Measurements from ENCODE around the gene RGS10. TPM values are rescaled to one million over a fixed set of nuclear protein-coding genes. Genes with fewer than 3 reads are reported as not detected.

Gene RGS10
- total and polyA plus RNA-seq, 5 donors from 2014 or later = 85.7 to 188 (median 180) TPM

GRCh38 chr10:119500123-119500795 is 42.3 kb downstream of the RGS10 start:
- peaks cover 18% of the 10 kb centered on the region for H3K36me3 ChIP-seq (ENCODE audit: control insufficient read depth, insufficient read depth, low read length)
- H3K27ac ChIP-seq (ENCODE audit: insufficient read depth, low read length, poor library complexity, severe bottlenecking) = peak overlapping the region; percentile 85
- Mint-ChIP-seq H3K36me3 (peaks cover 28% of the 10 kb centered on the region), H3K4me1 (peaks cover 13 to 91% (median 57%) of the 10 kb centered on the region in 4 donors), H3K9me3 (no peaks in the 10 kb centered on the region), H3K4me3 (peak overlapping the region; percentile 33 to 70 (median 50)), H3K27me3 (no peaks in the 10 kb centered on the region), H3K27ac (peak overlapping the region; percentile 91 to 97 (median 93))
- H3K9me3 ChIP-seq (ENCODE audit: control insufficient read depth in 2 of 2, low read length in 2 of 2) = no peaks in the 10 kb centered on the region
- H3K4me1 ChIP-seq (ENCODE audit: control insufficient read depth, insufficient read depth, low read length, poor library complexity, severe bottlenecking) = peaks cover 58% of the 10 kb centered on the region
- ATAC-seq (ENCODE audit: low read depth in 2 of 2) = no peak
- no peak for DNase-seq
- no peaks in the 10 kb centered on the region for H3K27me3 ChIP-seq (ENCODE audit: control insufficient read depth, insufficient read depth, low read length)
- no peak overlapping the region for H3K4me3 ChIP-seq (ENCODE audit: low read depth, low read length)

- peaks cover 26% of the 10 kb centered on the region for H3K36me3 Mint-ChIP-seq
- peaks cover 61% of the 10 kb centered on the region for H3K4me1 ChIP-seq (ENCODE audit: control insufficient read depth, insufficient read depth, low read length, poor library complexity, severe bottlenecking)
- H3K27me3 ChIP-seq (ENCODE audit: control insufficient read depth, insufficient read depth, low read length) = no peaks in the 10 kb centered on the region
- H3K9me3 ChIP-seq (ENCODE audit: control insufficient read depth in 2 of 2, low read length in 2 of 2) = no peaks in the 10 kb centered on the region
- H3K36me3 ChIP-seq (ENCODE audit: control insufficient read depth, insufficient read depth, low read length) = peaks cover 13% of the 10 kb centered on the region
- H3K27ac ChIP-seq (ENCODE audit: insufficient read depth, low read length, poor library complexity, severe bottlenecking) = peak overlapping the region; percentile 85
- no peaks in the 10 kb centered on the region for H3K27me3 Mint-ChIP-seq
- H3K4me1 Mint-ChIP-seq = peaks cover 13 to 93% (median 62%) of the 10 kb centered on the region in 4 donors
- peak overlapping the region in 2 of 4 donors; percentile 36 to 74 for H3K4me3 Mint-ChIP-seq
- peak overlapping the region; percentile 91 to 97 (median 93) for H3K27ac Mint-ChIP-seq
- DNase-seq (no peak), ATAC-seq (ENCODE audit: low read depth in 2 of 2) (no peak)
- H3K9me3 Mint-ChIP-seq = no peaks in the 10 kb centered on the region
- no peak overlapping the region for H3K4me3 ChIP-seq (ENCODE audit: low read depth, low read length)
Measured at GRCh38 chr10:119499677-119500002, 42.9 kb downstream of the RGS10 start.

- H3K4me3 Mint-ChIP-seq = peak overlapping the region in 2 of 4 donors; percentile 36 to 74
- H3K9me3 ChIP-seq (ENCODE audit: control insufficient read depth in 2 of 2, low read length in 2 of 2) = no peaks in the 10 kb centered on the region
- H3K27me3 Mint-ChIP-seq = no peaks in the 10 kb centered on the region
- ATAC-seq (ENCODE audit: low read depth in 2 of 2) (no peak), DNase-seq (no peak)
- H3K27me3 ChIP-seq (ENCODE audit: control insufficient read depth, insufficient read depth, low read length) = no peaks in the 10 kb centered on the region
- H3K27ac ChIP-seq (ENCODE audit: insufficient read depth, low read length, poor library complexity, severe bottlenecking) = peak overlapping the region; percentile 55
- peaks cover 13% of the 10 kb centered on the region for H3K36me3 ChIP-seq (ENCODE audit: control insufficient read depth, insufficient read depth, low read length)
- H3K27ac Mint-ChIP-seq = peak overlapping the region; percentile 84 to 97 (median 93)
- no peak overlapping the region for H3K4me3 ChIP-seq (ENCODE audit: low read depth, low read length)
- H3K9me3 Mint-ChIP-seq = no peaks in the 10 kb centered on the region
- peaks cover 21% of the 10 kb centered on the region for H3K36me3 Mint-ChIP-seq
- peaks cover 13 to 93% (median 65%) of the 10 kb centered on the region in 4 donors for H3K4me1 Mint-ChIP-seq
- peaks cover 65% of the 10 kb centered on the region for H3K4me1 ChIP-seq (ENCODE audit: control insufficient read depth, insufficient read depth, low read length, poor library complexity, severe bottlenecking)
Measured at GRCh38 chr10:119498889-119499676, 43.4 kb downstream of the RGS10 start.

GRCh38 chr10:119497243-119497642 is 45.3 kb downstream of the RGS10 start:
- Mint-ChIP-seq H3K36me3 (peaks cover 20% of the 10 kb centered on the region), H3K27ac (peak overlapping the region in 2 of 3 donors; percentile 56 to 67), H3K9me3 (no peaks in the 10 kb centered on the region), H3K4me1 (peaks cover 12 to 86% (median 57%) of the 10 kb centered on the region in 4 donors), H3K4me3 (no peak overlapping the region), H3K27me3 (no peaks in the 10 kb centered on the region)
- ATAC-seq (ENCODE audit: low read depth in 2 of 2) (no peak), DNase-seq (no peak)
- no peak overlapping the region for H3K4me3 ChIP-seq (ENCODE audit: low read depth, low read length)
- H3K4me1 ChIP-seq (ENCODE audit: control insufficient read depth, insufficient read depth, low read length, poor library complexity, severe bottlenecking) = peaks cover 57% of the 10 kb centered on the region
- H3K9me3 ChIP-seq (ENCODE audit: control insufficient read depth in 2 of 2, low read length in 2 of 2) = no peaks in the 10 kb centered on the region
- no peaks in the 10 kb centered on the region for H3K27me3 ChIP-seq (ENCODE audit: control insufficient read depth, insufficient read depth, low read length)
- peaks cover 13% of the 10 kb centered on the region for H3K36me3 ChIP-seq (ENCODE audit: control insufficient read depth, insufficient read depth, low read length)
- H3K27ac ChIP-seq (ENCODE audit: insufficient read depth, low read length, poor library complexity, severe bottlenecking) = no peak overlapping the region

- Mint-ChIP-seq H3K4me3 (peak overlapping the region in 1 of 4 donors; percentile 27), H3K9me3 (no peaks in the 10 kb centered on the region), H3K36me3 (peaks cover 16% of the 10 kb centered on the region), H3K27ac (peak overlapping the region; percentile 58 to 97 (median 91)), H3K4me1 (peaks cover 12 to 83% (median 52%) of the 10 kb centered on the region in 4 donors), H3K27me3 (no peaks in the 10 kb centered on the region)
- Histone ChIP-seq H3K36me3 (ENCODE audit: control insufficient read depth, insufficient read depth, low read length) (peaks cover 13% of the 10 kb centered on the region), H3K4me3 (ENCODE audit: low read depth, low read length) (no peak overlapping the region), H3K27ac (ENCODE audit: insufficient read depth, low read length, poor library complexity, severe bottlenecking) (peak overlapping the region; percentile 37), H3K27me3 (ENCODE audit: control insufficient read depth, insufficient read depth, low read length) (no peaks in the 10 kb centered on the region), H3K4me1 (ENCODE audit: control insufficient read depth, insufficient read depth, low read length, poor library complexity, severe bottlenecking) (peaks cover 48% of the 10 kb centered on the region), H3K9me3 (ENCODE audit: control insufficient read depth in 2 of 2, low read length in 2 of 2) (no peaks in the 10 kb centered on the region)
- ATAC-seq (ENCODE audit: low read depth in 2 of 2) (peak in 1 of 2 donors; percentile 17), DNase-seq (no peak)
Measured at GRCh38 chr10:119496273-119496672, 46.2 kb downstream of the RGS10 start.

- Histone ChIP-seq H3K9me3 (ENCODE audit: control insufficient read depth in 2 of 2, low read length in 2 of 2) (no peaks in the 10 kb centered on the region), H3K27ac (ENCODE audit: insufficient read depth, low read length, poor library complexity, severe bottlenecking) (peak overlapping the region; percentile 66), H3K4me3 (ENCODE audit: low read depth, low read length) (no peak overlapping the region), H3K36me3 (ENCODE audit: control insufficient read depth, insufficient read depth, low read length) (peaks cover 13% of the 10 kb centered on the region), H3K27me3 (ENCODE audit: control insufficient read depth, insufficient read depth, low read length) (no peaks in the 10 kb centered on the region), H3K4me1 (ENCODE audit: control insufficient read depth, insufficient read depth, low read length, poor library complexity, severe bottlenecking) (peaks cover 40% of the 10 kb centered on the region)
- H3K27ac Mint-ChIP-seq = peak overlapping the region in 1 of 3 donors; percentile 71
- H3K4me1 Mint-ChIP-seq = peaks cover 12 to 76% (median 46%) of the 10 kb centered on the region in 4 donors
- no peak overlapping the region for H3K4me3 Mint-ChIP-seq
- no peaks in the 10 kb centered on the region for H3K9me3 Mint-ChIP-seq
- H3K27me3 Mint-ChIP-seq = no peaks in the 10 kb centered on the region
- ATAC-seq (ENCODE audit: low read depth in 2 of 2) (no peak), DNase-seq (no peak)
- peaks cover 16% of the 10 kb centered on the region for H3K36me3 Mint-ChIP-seq
Measured at GRCh38 chr10:119495545-119495944, 47.0 kb downstream of the RGS10 start.

- DNase-seq (no peak), ATAC-seq (ENCODE audit: low read depth in 2 of 2) (no peak)
- Mint-ChIP-seq H3K27me3 (no peaks in the 10 kb centered on the region), H3K36me3 (peaks cover 16% of the 10 kb centered on the region), H3K27ac (peak overlapping the region; percentile 76 to 99 (median 86)), H3K4me1 (peaks cover 9 to 76% (median 43%) of the 10 kb centered on the region in 4 donors), H3K9me3 (no peaks in the 10 kb centered on the region), H3K4me3 (peak overlapping the region in 1 of 4 donors; percentile 48)
- Histone ChIP-seq H3K27ac (ENCODE audit: insufficient read depth, low read length, poor library complexity, severe bottlenecking) (peak overlapping the region; percentile 66), H3K36me3 (ENCODE audit: control insufficient read depth, insufficient read depth, low read length) (peaks cover 11% of the 10 kb centered on the region), H3K4me1 (ENCODE audit: control insufficient read depth, insufficient read depth, low read length, poor library complexity, severe bottlenecking) (peaks cover 39% of the 10 kb centered on the region), H3K4me3 (ENCODE audit: low read depth, low read length) (no peak overlapping the region), H3K9me3 (ENCODE audit: control insufficient read depth in 2 of 2, low read length in 2 of 2) (no peaks in the 10 kb centered on the region), H3K27me3 (ENCODE audit: control insufficient read depth, insufficient read depth, low read length) (no peaks in the 10 kb centered on the region)
Measured at GRCh38 chr10:119495021-119495505, 47.5 kb downstream of the RGS10 start.

All from CD4-positive, CD25-positive, alpha-beta regulatory T cell (primary cell).